Hindlimb muscle (tissue), 1 donor: ENCODE results near the gene ALDH1A2. TPM values are rescaled to one million over a fixed set of nuclear protein-coding genes. Genes with fewer than 3 reads are reported as not detected.
"Not testable (repeated sequence)": the region's sequence is repeated elsewhere in the genome, so short reads cannot be mapped to it uniquely, and the experiment has no call there.

Experiments used
- DNase-seq: peaks from one replicate; pipeline ENCODE4 v3.0.0-alpha.2; 2013
- polyA plus RNA-seq: library from polyadenylated mRNA; unstranded; fragments of 120-200 nt; gene quantifications from one replicate; pipeline ENCODE4 v1.2.1, GENCODE V29; 2013; ENCODE audit not compliant: insufficient read length

ALDH1A2 gene
- 18.5 TPM for polyA plus RNA-seq

DNA sequence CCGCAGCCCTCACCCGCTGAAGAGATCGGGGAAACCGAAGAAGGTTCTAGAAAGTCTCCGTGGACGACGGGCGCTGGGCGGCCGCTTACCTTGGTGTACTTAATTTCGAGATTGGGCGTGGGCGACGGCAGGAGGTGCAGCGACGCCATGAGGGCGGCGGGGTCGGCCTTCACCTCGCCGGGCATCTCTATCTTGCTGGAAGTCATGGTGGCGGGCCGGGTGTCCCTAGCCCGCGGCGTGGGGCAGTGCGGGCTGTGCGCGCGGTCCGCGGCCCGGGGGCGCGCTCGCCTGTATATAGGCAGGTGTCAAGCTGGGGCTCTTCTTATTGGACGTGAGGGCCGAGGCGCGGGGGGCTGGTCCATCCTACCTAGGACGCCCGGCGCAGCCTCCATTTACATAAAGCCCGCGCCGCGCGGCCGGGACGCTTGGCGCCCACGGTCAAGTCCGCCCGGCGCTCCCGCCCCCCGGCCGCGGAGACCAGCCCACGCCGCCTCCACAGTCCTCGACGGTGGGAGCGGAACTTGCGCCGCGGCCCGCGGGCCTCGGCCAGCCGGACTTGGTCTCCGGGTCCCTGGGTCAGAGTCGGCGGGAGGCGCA, at the start of gene ALDH1A2:
ALDH1A2 (minus strand) TSS at position 267 of the 597 bp plus-strand sequence; CDS start at position 206, 61 bp downstream.
- DNase-seq = peak; percentile 62

DNA sequence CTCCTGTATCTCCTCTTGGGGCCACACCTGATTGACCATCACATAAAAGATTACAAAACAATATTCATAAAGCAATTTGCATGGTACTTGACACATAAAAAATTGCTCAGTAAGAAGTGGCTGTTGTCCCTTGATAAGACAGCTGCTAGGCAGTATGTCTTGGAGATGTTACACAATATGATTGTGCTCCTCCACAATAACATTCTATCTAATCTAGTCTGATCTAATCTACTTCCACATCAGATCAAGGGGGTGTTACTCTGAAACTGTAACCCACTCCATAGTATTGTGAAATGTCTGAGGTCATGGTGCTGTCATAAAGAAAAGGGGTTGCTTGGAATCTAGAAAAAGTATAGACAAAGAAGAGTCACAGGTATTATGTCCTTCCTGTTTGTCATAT, 49.3 kb upstream of the ALDH1A2 start:
- DNase-seq = no peak

DNA sequence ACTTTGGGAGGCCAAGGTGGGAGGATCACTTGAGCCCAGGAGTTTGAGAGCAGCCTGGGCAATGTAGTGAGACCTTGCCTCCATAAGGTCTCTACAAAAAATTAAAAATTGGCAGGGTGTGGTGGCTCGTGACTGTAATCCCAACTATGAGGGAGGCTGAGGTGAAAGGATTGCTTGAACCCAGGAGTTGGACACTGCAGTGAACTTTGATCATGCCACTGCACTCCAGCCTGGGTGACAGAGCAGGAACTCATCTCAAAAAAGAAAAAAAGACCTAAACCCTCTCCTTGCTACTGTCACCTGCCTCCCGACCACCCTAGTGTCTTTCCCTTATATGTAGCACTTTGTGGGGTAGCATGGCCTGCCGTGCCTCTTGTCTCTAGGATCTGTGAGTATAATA, 48.9 kb upstream of the ALDH1A2 start:
- no peak for DNase-seq

DNA sequence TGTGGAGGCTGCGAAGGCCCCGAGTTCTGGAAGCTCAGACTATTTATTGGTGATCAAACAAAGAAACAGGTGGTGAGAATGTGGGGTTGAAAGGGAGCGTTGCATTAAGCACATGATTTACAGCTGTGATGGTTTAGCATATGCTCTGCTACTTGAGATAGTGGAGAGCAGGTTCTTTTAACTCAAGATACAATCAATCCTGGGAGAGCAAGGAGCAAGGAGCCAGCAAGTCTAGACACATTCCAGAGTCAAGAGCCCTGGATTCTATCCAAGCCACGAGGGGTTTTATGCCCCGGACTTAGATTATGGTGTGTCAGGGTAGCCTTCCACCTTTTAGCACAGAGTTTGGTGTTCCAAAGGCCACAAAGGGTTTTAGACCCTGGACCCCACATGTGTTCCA, 47.8 kb upstream of the ALDH1A2 start:
- DNase-seq = not testable (repeated sequence)

DNA sequence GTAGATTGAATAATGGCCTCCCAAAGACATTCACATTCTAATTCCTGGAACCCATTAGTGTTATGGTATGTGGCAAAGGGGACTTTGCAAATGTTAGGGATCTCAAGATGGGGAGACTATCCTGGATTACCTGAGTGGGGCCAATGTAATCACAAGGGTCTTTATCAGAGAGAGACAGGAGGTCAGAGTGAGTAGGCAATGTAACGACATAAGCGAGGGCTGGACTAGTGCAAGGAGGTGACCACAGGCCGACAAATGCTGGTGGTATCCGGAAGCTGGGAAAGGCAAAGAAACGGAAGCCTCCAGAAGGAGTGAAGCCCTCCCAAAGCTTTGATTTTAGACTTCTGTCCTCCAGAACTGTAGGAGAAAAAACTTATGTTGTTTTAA, 46.2 kb upstream of the ALDH1A2 start:
- no peak for DNase-seq

DNA sequence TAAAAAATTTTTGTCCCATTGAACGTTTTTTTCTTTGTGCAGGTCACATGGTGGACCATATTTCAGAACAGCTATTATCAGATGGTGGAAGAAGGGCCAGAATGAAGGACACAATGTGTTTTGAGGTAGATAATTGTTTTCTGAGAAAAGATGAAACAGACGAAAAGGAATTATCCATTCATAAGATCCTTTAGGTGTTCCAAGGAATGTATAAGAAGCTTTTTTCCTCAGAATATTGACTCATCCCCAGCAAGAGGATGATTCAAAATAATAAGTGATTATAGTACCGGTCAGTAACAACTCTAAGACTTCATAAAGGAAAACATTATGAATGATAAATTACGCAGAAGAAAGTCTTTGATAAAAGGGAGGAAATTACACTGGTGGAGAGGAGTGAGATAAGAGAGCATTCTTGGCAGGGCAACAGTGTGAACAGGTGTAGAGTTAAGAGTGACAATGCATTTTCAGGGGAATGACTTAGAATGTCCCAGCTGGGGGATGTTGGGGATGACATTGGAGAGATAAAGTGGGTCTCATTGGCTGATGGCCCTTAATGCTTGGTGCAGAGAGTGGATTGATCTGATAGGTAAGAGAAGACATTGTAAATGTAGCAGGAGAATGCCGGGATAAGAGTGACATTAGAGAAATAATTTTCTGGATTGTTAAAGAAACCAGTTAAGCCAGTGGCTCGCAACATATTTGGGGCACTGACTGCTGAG, 45.6 kb upstream of the ALDH1A2 start:
- no peak for DNase-seq

DNA sequence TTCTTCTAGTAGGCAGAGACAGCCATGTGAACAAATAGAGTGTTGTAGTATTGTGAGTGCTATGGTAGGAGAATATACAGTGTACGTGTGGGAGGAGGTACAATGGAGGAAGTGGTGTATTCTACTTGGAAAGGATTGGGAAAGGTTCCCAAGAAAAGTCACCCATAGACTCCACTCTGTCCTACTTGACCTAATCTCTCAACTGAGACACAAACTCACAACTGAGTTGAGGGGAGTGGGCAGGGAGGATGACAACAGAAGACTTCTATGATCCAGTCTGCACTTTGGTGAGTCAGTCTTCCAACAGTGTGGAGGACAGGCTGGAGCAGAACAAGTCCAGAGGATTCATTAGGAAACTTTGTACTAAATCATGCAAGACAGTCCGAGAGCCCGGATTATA, 43.9 kb upstream of the ALDH1A2 start:
- DNase-seq = no peak

DNA sequence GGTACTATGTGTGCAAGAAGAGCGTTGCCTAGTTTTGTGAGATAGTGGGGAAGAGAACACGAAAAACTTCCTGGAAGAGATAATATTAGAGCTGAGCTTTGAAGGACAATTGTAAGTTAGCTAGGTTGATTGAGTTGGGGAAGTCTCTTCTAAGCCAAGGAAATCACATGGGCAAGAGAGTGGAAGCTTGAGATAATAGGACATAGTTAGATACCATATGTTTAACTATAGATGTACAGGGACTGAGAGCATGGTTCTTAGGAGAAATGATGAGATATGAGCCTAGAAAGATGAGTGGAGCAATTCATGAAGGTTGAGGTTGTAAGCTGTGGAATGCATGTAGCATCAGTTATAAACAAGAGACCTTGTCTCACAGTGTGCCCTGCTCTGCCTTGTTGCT, 42.6 kb upstream of the ALDH1A2 start:
- DNase-seq = no peak

DNA sequence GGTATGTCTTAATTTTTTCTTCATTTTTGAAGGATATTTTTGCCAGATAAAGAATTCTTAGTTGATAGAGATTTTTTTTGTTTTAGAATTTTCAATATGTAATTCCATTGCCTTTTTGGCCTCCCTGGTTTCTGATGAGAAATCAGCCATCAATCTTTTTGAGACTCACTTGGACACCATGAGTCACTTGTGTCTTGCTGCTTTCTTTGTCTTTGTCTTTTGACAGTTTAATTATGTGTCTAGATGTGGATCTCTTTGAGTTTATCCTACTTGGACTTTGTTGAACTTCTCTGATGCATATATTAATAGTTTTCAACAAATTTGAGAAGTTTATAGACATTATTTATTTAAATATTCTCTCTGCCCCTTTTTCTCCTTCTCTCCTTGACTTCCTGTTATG, 38.0 kb upstream of the ALDH1A2 start:
- no peak for DNase-seq

DNA sequence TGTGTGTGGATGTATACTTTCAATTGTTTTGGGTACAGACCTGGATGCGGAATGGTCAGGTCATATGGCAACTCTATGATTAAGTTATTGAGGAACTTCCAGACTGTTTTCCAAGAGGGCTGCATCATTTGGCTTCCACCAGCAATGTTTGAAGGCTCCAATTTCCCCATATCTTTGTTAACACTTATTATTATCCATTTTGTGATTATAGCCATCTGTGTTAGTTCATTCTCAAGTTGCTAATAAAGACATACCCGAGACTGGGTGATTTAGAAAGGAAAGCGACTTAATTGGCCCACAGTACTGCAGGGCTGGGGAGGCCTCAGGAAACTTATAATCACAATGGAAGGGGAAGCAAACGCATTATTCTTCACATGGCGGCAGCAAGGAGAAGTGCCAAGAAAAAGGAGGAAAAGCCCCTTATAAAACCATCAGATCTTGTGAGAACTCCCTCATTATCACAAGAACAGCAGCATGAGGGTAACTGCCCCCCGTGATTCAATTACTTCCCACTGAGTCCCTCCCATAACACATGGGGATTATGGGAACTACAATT, 31.1 kb upstream of the ALDH1A2 start:
- DNase-seq = no peak

DNA sequence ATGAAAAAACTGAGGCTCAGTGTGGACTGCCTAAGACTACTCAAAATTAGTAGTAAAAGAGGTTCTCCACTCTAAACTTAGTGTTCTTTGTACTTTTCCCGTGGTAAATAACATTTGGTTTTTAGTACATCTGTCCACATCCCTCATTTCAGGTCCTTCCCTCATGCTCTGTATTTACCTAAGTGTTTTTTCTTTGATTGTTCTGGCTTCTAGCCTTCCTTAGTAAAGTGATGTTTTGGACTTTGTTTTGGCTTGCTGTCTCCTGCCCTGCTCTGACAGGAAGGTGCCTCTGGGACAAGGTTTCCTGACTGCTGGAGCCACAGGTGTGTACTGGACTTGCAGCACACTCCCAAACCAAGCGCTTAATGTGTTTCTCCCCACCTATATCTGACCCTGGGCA, 29.9 kb upstream of the ALDH1A2 start:
- no peak for DNase-seq

DNA sequence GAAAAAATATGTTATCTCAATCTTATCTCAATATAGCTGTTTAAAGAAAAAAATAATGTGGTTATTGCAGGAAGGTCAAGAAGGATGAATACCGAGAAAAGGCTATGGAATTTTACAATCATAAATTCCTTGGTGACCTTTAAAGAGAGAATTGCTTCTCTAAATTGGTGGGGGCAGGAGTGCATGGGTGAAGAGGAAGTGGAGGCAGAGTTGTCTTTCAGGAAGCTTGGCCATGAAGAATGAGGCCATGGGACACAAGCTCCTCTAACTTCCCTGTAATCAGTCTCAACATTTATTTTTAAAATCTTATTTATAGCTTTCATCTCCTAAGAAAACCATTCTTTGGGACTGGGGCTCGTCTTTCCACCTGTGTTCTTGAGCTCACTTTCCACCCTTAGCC, 22.4 kb upstream of the ALDH1A2 start:
- no peak for DNase-seq

DNA sequence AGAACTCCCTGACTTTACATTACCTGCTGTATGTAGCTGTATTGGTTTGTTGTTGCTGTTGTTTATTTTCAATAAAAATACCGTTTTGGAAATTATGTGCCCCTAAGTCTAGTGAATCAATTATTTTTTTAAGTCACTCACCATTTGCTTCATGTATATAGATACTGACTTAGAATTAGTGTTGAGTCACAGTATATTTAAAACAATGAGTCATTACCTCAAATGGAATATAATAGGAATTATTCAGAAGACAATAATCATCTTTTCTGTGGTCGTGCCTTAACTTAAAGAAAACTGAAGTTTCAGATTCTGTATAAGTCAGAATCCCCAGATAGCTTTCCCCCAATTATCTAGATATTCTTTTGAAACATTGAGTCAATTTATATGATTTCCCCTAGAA, 21.0 kb upstream of the ALDH1A2 start:
- DNase-seq = no peak

DNA sequence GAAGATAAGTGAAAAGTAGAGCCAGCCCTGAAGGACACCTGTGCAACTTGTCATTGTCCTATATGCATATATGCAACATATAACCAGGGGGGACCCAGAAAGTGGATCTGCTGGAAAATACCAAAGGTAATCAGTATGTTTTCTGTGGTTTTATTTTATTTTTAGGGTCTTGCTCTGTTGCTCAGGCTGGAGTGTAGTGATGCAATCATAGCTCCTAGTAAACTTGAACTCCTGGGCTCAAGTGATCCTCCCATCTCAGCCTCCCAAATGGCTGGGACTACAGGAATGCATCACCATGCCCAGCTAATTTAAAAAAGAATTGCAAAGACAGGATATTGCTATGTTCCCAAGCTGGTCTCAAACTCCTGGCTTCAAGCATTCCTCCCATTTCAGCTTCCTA, 18.0 kb upstream of the ALDH1A2 start:
- DNase-seq = no peak

DNA sequence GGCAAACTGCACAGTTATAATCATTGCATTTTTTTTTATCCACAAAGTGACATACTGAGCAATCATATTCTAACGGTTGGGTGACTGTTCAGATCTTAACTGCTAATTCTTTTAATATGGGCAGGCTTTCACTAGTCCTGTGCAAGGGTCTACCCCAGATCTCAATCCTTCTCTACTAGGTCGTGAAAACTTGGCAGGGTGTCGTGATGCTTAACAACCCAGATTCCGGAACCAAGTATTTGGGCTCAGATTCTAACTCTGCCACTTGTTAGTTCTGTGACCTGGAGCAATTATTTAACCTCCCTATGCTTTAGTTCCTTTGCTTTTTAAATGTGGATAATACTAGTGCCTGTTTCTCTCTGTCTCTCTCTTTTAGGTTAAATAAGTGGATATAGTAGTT, 16.4 kb upstream of the ALDH1A2 start:
- DNase-seq = no peak

DNA sequence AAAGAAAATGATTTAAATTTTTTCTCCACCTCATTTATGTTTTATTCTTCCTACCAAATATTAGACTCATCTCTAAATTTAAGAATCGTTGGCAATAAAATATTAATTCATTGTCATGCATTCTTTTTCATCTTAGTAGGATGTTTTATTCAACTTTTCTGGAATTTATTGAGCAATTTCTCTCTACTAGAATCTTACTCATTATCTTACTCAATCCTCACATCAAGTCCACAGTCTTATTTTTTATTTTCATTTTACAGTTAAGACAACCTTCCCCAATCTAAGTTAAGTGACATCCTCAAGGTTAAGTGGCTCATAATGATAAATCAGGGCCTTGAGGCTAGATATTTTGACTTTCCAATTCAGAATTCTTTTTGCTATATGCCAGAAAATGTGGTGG, 15.9 kb upstream of the ALDH1A2 start:
- DNase-seq = no peak

DNA sequence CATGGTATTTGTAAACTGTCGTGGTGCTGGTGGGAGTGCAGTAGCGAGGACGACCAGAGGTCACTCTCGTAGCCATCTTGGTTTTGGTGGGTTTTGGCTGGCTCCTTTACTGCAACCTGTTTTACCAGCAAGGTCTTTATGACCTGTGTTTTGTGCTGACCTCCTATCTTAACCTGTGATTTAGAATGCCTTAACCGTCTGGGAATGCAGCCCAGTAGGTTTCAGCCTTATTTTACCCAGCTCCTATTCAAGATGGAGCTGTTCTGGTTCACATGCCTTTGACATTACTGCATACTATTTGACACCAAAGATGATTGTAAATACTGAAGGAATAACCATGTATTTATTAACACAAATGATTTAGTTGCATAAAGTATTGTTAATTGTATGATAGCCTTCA, 15.4 kb upstream of the ALDH1A2 start:
- not testable (repeated sequence) for DNase-seq

DNA sequence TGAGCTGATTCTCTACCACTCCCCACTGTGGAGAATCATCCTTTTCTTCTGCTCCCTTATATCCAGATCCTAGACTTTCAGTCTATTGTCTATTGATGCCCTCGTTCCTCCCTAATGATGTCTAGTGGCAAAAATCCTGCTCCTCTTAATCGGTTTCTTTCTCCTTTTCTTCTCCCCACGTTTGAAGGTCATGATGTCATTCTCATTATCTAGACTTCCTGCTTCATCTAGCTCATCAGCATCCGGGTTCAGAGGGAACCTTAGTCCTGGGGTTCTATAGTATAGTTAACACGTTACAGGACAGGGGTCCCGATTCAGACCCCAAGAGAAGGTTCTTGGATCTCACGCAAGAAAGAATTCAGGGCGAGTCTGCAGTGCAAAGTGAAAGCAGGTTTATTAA, 14.9 kb upstream of the ALDH1A2 start:
- no peak for DNase-seq

DNA sequence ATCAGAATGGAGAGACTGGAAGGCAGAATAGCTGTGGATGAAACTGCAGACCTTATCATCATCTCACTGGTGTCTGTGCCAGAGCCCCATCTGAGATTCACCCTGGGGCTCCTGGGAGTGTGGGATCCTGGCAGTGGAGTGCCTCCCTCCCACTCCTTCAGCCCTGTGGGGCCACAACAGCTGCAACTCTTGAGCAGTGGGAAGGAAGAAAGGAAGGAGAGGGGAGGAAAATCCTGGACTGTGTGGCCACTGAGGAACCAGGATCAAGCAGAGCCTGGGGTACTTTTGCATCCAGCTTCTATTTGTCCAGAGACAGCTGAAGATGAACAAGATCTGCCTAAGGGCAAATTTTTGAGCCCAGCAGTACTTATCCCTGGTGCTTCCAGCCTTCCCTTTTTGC, 13.1 kb upstream of the ALDH1A2 start:
- DNase-seq = no peak

DNA sequence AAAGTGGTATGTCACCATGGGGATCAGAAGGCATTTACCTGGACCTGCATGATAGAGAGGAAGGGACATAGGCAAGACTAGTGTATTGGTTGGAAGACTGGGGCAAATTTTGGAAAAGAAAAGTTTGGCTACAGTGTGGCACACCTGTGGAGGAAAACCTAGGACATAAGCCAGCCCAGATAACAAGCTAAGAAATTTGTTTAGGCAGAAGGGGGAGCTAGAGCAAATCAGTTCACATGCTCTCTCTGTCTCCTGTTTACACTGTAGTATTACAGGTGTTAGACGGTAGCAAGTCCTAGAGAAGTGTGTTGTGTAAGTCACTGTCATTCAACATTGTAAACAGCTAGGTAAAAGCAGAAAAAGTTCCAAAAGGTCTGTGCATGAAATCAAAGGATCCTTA, 11.9 kb upstream of the ALDH1A2 start:
- no peak for DNase-seq

DNA sequence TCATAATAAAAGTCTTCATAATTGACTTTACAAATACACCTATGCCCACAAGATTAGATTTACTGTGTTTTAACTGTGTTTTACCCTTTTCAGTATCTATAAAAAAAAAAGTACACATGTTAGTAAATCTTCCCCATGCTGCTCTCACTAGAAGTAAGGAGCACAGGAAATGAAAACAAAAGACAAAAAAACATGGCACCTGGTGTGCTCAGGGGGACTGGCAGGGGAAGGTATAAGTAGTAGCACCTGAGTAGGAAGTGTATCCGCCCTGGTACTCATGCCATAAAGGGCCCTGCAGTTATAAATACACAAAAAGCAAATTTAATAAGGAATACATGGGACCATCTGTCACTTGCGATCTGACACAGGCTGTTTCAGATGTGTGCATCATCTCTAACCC, 8.9 kb upstream of the ALDH1A2 start:
- no peak for DNase-seq

DNA sequence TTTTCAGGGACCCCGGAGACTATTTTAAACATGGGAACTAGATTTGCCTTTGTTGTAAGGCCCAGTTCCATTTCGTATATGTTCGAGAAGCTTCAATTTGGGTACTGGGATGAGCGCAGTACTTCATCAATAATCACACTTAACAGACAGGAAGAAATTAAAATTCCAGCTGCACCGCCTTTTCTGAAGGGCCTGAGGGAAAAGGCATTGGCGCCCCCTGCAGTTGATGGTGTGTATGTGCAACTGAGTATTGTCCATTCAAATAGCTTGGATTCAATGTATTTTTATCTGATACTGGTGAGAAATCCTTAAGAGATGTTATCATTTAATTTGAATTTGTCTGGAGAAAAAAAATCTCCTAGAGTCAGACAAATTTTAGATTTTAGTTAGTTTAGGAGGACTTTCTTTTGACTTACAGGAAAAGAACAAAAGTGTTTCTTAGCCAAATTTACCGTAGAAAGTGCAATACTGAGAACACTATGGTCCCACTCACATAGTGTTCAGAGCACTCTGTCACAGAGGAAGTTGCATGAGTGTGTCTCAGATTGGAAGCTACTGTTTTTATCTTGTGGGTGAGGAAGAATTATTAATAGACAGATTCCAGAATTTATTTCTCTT, 5.4 kb upstream of the ALDH1A2 start:
- DNase-seq = peak; percentile 59

DNA sequence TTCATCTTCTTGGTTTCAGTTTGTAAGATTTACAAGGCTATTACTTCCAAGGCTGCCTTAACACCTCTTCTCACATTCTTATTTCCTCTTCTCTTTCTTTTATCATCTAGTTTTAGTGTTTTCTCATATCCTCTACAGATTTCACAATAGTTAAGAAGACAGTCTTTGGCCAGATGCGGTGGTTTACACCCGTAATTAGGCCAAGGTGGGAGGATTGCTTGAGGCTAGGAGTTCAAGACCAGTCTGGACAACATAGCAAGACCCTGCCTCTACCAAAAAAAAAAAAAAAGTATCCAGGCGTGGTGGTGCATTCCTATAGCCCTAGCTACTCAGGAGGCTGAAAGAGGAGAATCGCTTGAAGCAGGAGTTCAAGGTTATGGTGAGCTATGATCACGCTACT, 3.5 kb upstream of the ALDH1A2 start:
- no peak for DNase-seq
